ENCODE results near the gene TGM4. TPM values are rescaled to one million over a fixed set of nuclear protein-coding genes. Genes with fewer than 3 reads are reported as not detected.
"Not testable (repeated sequence)": the region's sequence is repeated elsewhere in the genome, so short reads cannot be mapped to it uniquely, and the experiment has no call there.

The TGM4 gene
- total RNA-seq, 2 experiments from 2014 or later, result not detected

DNA sequence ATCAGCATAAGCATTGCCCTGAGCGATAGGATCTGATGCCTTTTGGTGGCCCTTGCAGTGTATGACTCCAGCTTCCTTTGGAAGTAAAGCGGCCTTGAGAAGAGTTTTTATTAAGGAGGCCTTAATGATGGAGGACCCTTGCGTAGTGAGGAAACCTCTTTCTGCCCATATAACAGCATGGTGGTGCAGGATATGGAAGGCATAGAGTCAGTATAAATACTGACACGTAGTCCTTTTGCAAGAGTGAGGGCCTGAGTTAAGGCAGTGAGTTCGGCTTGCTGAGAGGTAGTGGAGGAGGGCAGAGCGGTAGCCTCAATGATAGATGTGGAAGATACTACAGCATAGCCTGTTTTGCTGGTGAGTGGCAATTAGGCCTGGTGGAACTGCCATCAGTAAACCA lies 17.7 kb upstream of the TGM4 start:
- peaks cover 16% of the 10 kb centered on the region for H3K36me3 Mint-ChIP-seq (ENCODE audit: low read depth)
- intact Hi-C loops (cut with DNase I, micrococcal nuclease); CTCF ChIA-PET; H3K9me3 Mint-ChIP-seq (ENCODE audit: low read depth); ATAC-seq; DNase-seq; H3K4me3 Mint-ChIP-seq; H3K27me3 Mint-ChIP-seq; H3K4me1 Mint-ChIP-seq; H3K27ac Mint-ChIP-seq; POLR2A ChIA-PET: not testable (repeated sequence)

DNA sequence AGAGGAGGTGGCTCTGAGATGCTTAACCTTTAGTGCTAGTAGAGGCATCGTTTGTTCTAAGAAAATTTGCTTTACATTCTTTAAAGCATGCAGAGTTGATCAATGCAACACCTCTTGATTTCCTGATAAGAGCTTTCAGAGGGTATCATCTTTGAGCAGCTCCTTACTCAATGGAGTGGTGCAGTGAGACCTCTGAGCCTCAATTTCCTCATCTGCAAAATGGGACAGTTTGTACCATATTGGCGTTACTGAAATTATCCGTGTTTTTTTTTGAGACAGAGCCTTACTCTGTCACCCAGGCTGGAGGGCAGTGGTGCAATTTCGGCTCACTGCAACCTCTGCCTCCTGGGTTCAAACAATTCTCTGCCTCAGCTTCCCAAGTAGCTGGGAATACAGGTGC lies 14.3 kb upstream of the TGM4 start:
- no peaks in the 10 kb centered on the region for H3K27me3 Mint-ChIP-seq
- peaks cover 2% of the 10 kb centered on the region for H3K36me3 Mint-ChIP-seq (ENCODE audit: low read depth)
- no peak overlapping the region for H3K27ac Mint-ChIP-seq
- no peaks in the 10 kb centered on the region for H3K9me3 Mint-ChIP-seq (ENCODE audit: low read depth)
- peaks cover 22% of the 10 kb centered on the region for H3K4me1 Mint-ChIP-seq
- ChIA-PET CTCF (no interaction called here), POLR2A (interaction anchor here (0.7 kb wide), 1 partner anchor 28 kb away, joined by 15 read pairs; no protein-coding TSS in a partner anchor)
- intact Hi-C loops (cut with DNase I, micrococcal nuclease), result loop anchor here (2.0 to 10.0 kb wide), 4 partner anchors 98 to 1235 kb away; partner anchors contain the start of genes ANO10 (in 1 of the 2), EXOSC7 (in 1 of the 2), KIAA1143 (in 1 of the 2) and KIF15 (in 1 of the 2)
- DNase-seq (no peak), ATAC-seq (no peak)
- H3K4me3 Mint-ChIP-seq, result no peak overlapping the region

DNA sequence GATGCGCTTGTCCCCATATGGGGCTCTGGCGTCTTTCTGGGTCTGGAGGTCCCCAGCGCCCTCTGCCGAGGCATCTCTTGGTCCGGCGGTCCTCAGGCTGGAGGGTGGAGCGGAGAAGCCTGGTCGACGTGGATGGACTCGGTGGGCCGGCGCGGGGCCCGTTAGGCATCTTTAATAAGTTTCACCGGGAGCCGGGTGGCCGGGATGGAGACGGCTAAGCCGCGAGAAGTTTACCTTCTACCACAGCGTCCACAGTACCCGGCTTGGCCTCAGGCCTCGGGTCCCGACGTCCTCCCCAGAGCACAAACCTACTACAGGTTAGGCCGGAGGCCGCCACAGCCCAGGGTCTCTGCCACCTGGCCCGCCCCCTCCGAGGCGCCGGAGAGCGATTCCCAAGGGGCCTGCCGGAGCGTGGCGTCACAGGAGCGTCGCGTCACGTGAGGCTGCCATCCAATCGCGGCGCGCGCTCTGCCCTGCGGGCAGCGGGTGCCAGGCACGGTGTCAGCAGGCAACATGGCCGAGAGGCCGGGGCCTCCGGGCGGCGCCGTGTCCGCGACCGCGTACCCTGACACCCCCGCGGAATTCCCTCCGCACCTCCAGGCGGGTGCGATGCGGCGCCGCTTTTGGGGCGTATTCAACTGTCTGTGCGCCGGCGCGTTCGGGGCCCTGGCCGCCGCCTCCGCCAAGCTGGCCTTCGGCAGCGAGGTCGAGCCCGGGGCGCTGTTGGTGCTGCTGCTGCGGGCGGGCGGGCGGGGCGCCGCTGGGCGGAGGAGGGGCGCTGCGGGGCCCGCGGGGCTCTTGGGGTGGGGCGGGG lies 12.8 kb upstream of the TGM4 start, which contains the start of gene TMEM42:
Gene TMEM42 (plus strand): TSS at position 501 of the 814 bp plus-strand sequence. CDS start 13 bp downstream, at position 514.
- Mint-ChIP-seq H3K4me3 (peak within 1 kb of the TSS; percentile 78), H3K36me3 (ENCODE audit: low read depth) (peaks cover 11% of the 10 kb centered on the region), H3K27ac (peak within 1 kb of the TSS; percentile 73), H3K4me1 (peaks cover 34% of the 10 kb centered on the region), H3K9me3 (ENCODE audit: low read depth) (no peaks in the 10 kb centered on the region), H3K27me3 (no peaks in the 10 kb centered on the region)
- POLR2A ChIA-PET, result interaction anchor here (0.8 kb wide), 1 partner anchor 29 kb away, joined by 3 read pairs; no protein-coding TSS in a partner anchor
- intact Hi-C loops (cut with DNase I, micrococcal nuclease), result loop anchor here (1.0 to 10.0 kb wide), 8 partner anchors 99 to 1237 kb away; partner anchors contain the start of genes KIAA1143 (in 2 of the 2), KIF15 (in 2 of the 2), ANO10 (in 1 of the 2) and EXOSC7 (in 1 of the 2)
- peak; percentile 91 for DNase-seq
- CTCF ChIA-PET, result no interaction called here
- peak; percentile 96 for ATAC-seq

DNA sequence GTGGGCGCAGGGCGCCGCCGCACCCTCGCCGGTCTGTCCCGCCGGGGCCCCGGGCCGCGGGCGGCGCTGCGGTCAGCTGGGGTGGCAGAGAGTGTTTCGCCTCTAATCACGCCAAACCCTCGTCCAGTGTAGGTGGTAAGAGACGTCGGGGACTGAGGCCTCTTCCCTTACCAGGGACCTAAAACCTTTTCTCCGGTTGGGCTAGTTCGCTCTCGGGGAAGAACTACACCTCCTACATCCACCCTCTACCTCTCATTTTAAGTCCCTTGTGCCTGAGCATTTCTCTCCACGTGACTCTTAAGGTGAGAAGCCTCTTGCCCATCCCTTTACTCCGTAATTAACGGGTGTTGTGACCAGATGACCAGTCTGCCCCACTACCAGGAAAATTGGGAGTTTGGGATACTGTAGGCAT lies 12.2 kb upstream of the TGM4 start:
- Mint-ChIP-seq H3K9me3 (ENCODE audit: low read depth) (no peaks in the 10 kb centered on the region), H3K4me3 (peak overlapping the region; percentile 78), H3K27me3 (no peaks in the 10 kb centered on the region), H3K36me3 (ENCODE audit: low read depth) (peaks cover 17% of the 10 kb centered on the region), H3K4me1 (peaks cover 38% of the 10 kb centered on the region), H3K27ac (peak overlapping the region; percentile 63)
- intact Hi-C loops (cut with DNase I, micrococcal nuclease), result loop anchor here (5.0 to 10.0 kb wide), 3 partner anchors 100 to 1237 kb away; partner anchors contain the start of genes ANO10 (in 1 of the 2), KIAA1143 (in 1 of the 2) and KIF15 (in 1 of the 2)
- DNase-seq, result no peak
- POLR2A ChIA-PET, result interaction anchor here (0.8 kb wide), 1 partner anchor 30 kb away, joined by 3 read pairs; no protein-coding TSS in a partner anchor
- peak; percentile 8 for ATAC-seq
- CTCF ChIA-PET, result no interaction called here

DNA sequence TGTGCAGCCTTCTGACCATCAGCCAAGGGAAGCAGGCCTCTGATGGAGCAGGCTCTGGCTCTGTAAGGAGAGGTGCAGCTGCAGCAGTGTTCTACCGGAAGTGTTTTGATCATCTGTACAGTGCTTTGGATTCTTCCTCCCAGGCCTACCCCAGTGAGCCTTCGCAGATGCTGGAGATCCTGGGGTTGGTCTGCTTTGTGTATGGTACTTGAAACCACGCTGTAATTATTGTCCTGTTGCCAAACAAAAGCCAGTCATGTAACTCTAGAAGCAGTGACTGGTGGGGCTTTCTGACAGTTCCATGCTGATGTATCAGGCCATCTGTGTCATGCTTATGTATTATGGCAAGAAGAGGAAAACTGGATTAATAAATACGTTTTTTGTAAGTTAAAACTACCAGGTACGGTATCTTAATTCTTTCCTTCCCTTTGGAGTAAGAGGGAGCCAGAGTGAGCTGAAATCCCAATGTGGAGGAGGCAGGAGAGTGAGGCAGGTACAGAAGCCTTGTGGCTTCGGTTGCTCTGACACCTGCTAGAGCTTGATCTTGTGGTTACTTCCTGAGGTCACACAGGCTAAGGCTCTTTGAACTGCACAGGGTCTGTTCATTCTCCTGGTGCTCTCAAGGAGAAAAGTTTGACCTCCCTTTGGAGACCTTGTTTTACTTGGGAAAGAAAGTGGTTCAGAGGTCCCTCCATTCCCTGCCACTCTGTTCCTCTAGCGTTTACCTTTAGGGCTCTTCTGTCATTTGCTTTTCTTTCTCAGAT lies 9.0 kb upstream of the TGM4 start:
- Mint-ChIP-seq H3K27me3 (no peaks in the 10 kb centered on the region), H3K9me3 (ENCODE audit: low read depth) (no peaks in the 10 kb centered on the region), H3K27ac (no peak overlapping the region), H3K4me3 (no peak overlapping the region), H3K4me1 (peaks cover 38% of the 10 kb centered on the region), H3K36me3 (ENCODE audit: low read depth) (peaks cover 21% of the 10 kb centered on the region)
- DNase-seq, result no peak
- ChIA-PET POLR2A (no interaction called here), CTCF (interaction anchor here (0.6 kb wide), 1 partner anchor 524 kb away, joined by 3 read pairs; no protein-coding TSS in a partner anchor)
- intact Hi-C loops (cut with DNase I, micrococcal nuclease), result loop anchor here in 1 of 2 experiments (10.0 kb wide), 1 partner anchor 1241 kb away; the partner anchor contains the start of gene ANO10
- ATAC-seq, result no peak

DNA sequence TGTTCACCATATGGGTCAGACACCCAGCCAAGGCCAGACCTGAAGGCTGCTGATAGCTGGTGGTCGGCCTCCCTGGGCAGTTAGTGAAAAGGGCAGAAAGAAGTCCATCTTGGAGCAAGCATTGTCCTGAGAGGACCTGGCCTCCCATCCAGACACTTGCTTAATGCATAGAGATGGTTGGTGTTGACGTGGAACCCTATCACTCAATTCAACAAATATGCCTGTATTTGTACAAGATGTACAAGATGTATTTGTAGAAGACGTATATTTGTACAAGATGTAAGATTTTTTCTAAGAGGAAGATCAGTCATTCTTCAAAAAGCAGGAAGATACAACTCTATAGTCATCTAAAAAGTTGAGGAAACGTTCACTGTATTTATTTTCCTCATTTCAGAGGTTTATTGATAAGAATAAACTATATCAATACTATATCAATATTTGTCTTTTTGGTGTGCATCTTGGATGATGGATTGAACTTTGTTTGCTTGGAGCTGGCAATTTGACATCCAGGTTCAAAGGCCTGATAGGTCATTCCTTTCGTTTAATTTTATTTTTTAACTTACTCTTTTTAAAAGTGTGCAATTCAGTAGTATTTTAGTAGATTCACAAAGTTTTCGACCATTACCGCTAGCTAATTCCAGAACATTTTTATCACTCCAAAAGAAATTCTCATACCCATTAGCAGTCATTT lies 6.8 kb upstream of the TGM4 start:
- Mint-ChIP-seq H3K27ac (no peak overlapping the region), H3K27me3 (no peaks in the 10 kb centered on the region), H3K4me3 (no peak overlapping the region), H3K9me3 (ENCODE audit: low read depth) (no peaks in the 10 kb centered on the region), H3K4me1 (peaks cover 37% of the 10 kb centered on the region), H3K36me3 (ENCODE audit: low read depth) (peaks cover 19% of the 10 kb centered on the region)
- CTCF ChIA-PET, result interaction anchor here (1.1 kb wide), 1 partner anchor 10 kb away, joined by 3 read pairs; no protein-coding TSS in a partner anchor
- POLR2A ChIA-PET, result no interaction called here
- intact Hi-C loops (cut with DNase I, micrococcal nuclease), result loop anchor here in 1 of 2 experiments (10.0 kb wide), 1 partner anchor 1243 kb away; the partner anchor contains the start of gene ANO10
- DNase-seq, result no peak
- ATAC-seq, result no peak

DNA sequence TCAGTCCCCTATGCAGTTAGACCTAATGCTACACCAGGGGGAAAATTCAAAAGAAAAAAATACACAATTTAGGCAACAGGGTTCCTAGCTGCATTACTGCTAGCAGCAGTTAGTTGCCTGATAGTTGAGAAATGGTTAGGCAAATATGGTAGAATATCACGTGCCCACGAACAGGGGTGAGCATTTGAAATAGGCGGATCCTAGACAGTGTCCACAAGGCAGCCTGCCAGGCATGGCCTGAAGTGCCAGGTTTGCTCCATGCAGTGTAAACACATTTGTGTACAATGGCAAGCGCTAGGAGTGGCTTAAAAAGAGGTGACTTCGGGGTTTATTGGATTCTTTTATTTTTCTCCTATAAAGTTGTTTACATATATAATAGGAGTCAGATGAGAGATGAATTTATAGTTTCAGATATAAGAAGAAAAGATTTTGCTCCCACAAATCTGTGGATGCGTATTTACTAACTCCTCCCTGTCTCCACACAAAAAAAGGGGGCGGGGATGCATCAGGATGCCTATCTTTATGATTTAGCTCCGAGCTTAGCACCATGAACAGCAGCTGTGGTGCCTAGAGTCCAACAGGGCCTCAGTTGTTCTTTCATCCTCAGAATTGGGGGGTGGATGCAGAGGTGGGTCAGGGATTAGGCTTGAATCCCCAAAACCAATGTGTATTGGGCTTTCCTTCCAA lies 3.9 kb upstream of the TGM4 start:
- ChIA-PET CTCF (no interaction called here), POLR2A (no interaction called here)
- no peaks in the 10 kb centered on the region for H3K9me3 Mint-ChIP-seq (ENCODE audit: low read depth)
- H3K36me3 Mint-ChIP-seq (ENCODE audit: low read depth), result peaks cover 15% of the 10 kb centered on the region
- ATAC-seq (no peak), DNase-seq (no peak)
- H3K4me1 Mint-ChIP-seq, result peaks cover 11% of the 10 kb centered on the region
- intact Hi-C loops (cut with DNase I, micrococcal nuclease), result no loop called here
- H3K27ac Mint-ChIP-seq, result no peak overlapping the region
- H3K4me3 Mint-ChIP-seq, result no peak overlapping the region
- no peaks in the 10 kb centered on the region for H3K27me3 Mint-ChIP-seq

DNA sequence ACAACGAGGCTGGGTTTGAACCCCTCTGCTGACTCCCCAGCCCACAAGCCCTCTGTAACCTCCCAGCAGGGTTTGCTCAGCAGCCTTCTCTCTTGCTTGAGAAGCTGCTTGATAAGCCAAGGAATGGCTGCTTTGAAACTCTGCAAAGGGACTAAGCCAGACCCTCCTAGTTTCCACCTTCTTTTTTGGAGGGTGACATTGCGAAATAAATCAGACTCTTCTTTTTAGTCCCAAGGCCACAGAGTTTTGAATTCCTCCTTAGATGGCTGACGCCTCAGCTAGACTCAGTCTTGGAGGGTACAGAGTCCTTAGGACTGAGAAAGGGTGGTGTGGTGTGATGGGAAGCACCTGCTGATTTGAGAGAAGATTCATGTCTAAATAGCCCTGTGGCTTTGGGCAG lies 1.2 kb downstream of the TGM4 start:
- no peak for DNase-seq
- Mint-ChIP-seq H3K36me3 (ENCODE audit: low read depth) (no peaks in the 10 kb centered on the region), H3K27ac (no peak overlapping the region), H3K4me3 (no peak overlapping the region), H3K4me1 (no peaks in the 10 kb centered on the region), H3K9me3 (ENCODE audit: low read depth) (no peaks in the 10 kb centered on the region), H3K27me3 (peaks cover 2% of the 10 kb centered on the region)
- CTCF ChIA-PET, result interaction anchor here (0.7 kb wide), 1 partner anchor 397 kb away, joined by 3 read pairs; no protein-coding TSS in a partner anchor
- intact Hi-C loops (cut with DNase I, micrococcal nuclease), result no loop called here
- POLR2A ChIA-PET, result no interaction called here
- no peak for ATAC-seq

DNA sequence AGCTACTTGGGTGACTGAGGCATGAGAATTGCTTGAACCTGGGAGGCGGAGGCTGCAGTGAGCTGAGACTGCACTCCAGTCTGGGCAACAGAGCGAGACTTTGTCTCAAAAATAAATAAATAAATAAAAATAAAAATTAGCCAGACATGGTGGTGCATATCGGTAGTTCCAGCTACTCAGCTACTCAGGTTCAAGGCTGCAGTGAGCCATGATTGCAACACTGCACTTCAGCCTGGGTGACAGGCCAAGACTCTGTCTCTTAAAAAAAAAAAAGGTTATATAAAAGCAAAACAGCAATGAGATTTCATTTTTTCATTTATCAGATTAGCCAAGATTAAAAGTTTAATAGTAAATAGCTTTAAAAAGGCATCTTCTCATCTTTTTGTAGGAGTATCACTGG lies 2.9 kb downstream of the TGM4 start:
- Mint-ChIP-seq H3K9me3 (ENCODE audit: low read depth) (no peaks in the 10 kb centered on the region), H3K36me3 (ENCODE audit: low read depth) (no peaks in the 10 kb centered on the region), H3K27me3 (peaks cover 2% of the 10 kb centered on the region), H3K4me1 (no peaks in the 10 kb centered on the region), H3K27ac (no peak overlapping the region), H3K4me3 (no peak overlapping the region)
- ChIA-PET CTCF (interaction anchor here (1.1 kb wide), 1 partner anchor 30 kb away, joined by 3 read pairs; no protein-coding TSS in a partner anchor), POLR2A (no interaction called here)
- ATAC-seq (no peak), DNase-seq (no peak)
- intact Hi-C loops (cut with DNase I, micrococcal nuclease), result no loop called here

DNA sequence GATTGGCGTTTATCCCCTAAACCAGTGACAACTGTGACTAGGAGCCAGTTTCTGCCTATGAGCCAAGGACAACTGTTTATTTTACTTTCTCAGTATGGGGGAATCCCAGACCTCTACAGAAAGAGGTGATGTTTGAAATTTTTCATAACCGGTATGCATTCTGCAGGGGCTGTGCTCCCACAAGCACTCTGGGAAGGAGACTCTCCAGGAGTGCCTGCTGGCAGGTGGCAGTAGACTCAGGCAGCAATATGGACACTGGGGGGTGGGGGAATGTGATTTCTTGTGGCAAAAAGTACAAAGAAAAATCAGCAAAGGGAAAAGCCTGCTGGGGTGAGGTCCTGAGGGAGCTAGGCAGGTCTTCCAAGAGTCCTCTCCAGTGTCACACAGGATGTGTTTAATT lies 5.9 kb downstream of the TGM4 start:
- ChIA-PET POLR2A (no interaction called here), CTCF (no interaction called here)
- peaks cover 4% of the 10 kb centered on the region for H3K27me3 Mint-ChIP-seq
- intact Hi-C loops (cut with DNase I, micrococcal nuclease), result no loop called here
- H3K4me1 Mint-ChIP-seq, result no peaks in the 10 kb centered on the region
- H3K36me3 Mint-ChIP-seq (ENCODE audit: low read depth), result no peaks in the 10 kb centered on the region
- H3K9me3 Mint-ChIP-seq (ENCODE audit: low read depth), result no peaks in the 10 kb centered on the region
- ATAC-seq (no peak), DNase-seq (no peak)
- H3K4me3 Mint-ChIP-seq, result no peak overlapping the region
- H3K27ac Mint-ChIP-seq, result no peak overlapping the region
